GM21526 (cell line): ENCODE results near the gene ACSM5.
"Not testable (repeated sequence)": the region's sequence is repeated elsewhere in the genome, so short reads cannot be mapped to it uniquely, and the experiment has no call there.

Experiments
- ATAC-seq: cut with Tn5 transposase; IDR thresholded peaks from one replicate; pipeline ENCODE4 v1.9.1; 2021; ENCODE audit warnings: moderate library complexity; ENCODE audit not compliant: unreplicated experiment, low FRiP score

Gene ACSM5

GRCh38 chr16:20397468-20398074 lies 11.8 kb upstream of the ACSM5 start:
- no peak for ATAC-seq

GRCh38 chr16:20398603-20399002 lies 10.7 kb upstream of the ACSM5 start:
- ATAC-seq, result no peak

- ATAC-seq, result no peak
These were observed 10.1 kb upstream of the ACSM5 start for GRCh38 chr16:20399185-20399584.

DNA sequence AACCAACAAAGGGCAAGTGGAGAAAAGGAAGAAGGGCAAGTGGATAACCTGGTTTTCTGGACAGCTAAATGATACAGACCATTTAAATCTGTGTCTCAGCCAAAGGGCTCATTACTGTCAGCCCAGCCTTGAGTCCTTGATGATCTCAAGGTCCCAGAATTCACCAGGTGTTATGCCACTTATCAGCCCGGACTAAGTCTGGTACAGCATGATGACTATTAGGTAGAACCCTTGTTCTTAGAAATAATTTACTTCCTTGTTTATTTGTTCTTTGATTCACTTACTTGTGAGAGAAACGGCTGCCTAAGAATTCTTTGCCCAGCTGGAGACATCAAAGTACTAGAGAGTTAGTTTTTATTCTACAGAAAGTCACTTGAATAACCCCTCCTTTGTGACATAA lies 8.3 kb upstream of the ACSM5 start:
- no peak for ATAC-seq

- ATAC-seq, result no peak
These were observed 7.8 kb upstream of the ACSM5 start for GRCh38 chr16:20401475-20402016.

GRCh38 chr16:20402651-20403050 lies 6.7 kb upstream of the ACSM5 start:
- no peak for ATAC-seq

DNA sequence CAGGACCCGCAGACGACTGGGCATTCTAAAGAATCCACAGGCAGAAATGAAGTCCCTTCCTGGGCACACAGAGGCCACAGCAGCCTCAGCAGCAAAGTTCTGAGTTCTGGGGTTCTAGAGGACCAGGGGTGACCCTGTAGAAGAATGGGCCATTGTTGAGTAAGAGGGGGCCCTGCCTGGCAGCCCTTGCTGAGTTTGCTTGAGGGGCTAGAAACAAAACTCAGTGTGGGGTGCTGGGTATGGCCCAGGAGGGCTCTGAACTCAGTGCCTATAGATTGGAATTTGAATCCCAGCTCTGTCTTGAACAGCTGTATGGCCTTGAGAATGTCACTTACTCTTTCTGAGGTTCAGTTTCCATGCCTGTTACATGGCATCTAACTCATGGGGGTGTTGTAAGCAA lies 4.7 kb upstream of the ACSM5 start, which contains the start of gene PDILT:
PDILT (minus strand) TSS at position 101 of the 400 bp plus-strand sequence. CDS start 5,437 bp downstream, outside the sequence.
- ATAC-seq, result no peak

GRCh38 chr16:20410121-20410723 lies 888 bp downstream of the ACSM5 start:
- peak; percentile 77 for ATAC-seq

- no peak for ATAC-seq
These were observed 1.7 kb downstream of the ACSM5 start for GRCh38 chr16:20411055-20411454.

DNA sequence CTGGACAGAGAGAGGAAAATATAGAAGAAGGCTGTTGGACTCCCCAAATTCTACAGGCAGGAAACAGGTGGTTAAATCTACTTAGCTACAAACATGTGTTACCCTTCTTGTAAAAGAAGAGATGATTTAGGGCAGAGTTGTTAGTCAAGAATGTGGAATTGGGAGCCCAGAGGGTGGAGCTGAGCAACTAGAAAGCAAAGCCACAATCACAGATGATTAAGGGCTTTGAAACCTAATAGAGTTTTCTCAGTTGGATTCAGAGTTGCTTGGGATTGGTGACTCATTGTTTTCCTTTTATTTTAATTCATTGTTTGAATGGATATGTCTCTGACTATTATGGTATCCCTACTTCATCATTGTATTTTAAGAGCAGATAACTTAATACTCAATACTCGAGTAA lies 6.2 kb downstream of the ACSM5 start:
- no peak for ATAC-seq

DNA sequence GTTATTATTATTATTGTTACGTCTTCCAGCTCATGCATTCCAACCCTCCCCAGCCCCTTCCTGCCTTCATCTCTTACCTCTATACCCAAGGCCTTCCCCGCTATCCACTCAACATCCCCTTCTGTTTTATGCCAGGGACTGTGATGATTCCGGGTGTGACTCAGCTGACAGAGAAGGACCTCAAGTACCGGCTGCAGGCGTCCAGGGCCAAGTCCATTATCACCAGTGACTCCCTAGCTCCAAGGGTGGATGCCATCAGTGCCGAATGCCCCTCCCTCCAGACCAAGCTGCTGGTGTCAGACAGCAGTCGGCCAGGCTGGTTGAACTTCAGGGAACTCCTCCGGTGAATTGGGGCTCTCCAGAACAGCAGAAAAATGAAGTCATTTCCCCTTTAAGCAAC lies 9.8 kb downstream of the ACSM5 start:
- ATAC-seq, result not testable (repeated sequence)

- ATAC-seq, result not testable (repeated sequence)
These were observed 12.4 kb downstream of the ACSM5 start for GRCh38 chr16:20421748-20422147.

GRCh38 chr16:20423772-20424128 lies 14.4 kb downstream of the ACSM5 start:
- not testable (repeated sequence) for ATAC-seq

GRCh38 chr16:20424129-20424866 lies 15.0 kb downstream of the ACSM5 start:
- no peak for ATAC-seq

DNA sequence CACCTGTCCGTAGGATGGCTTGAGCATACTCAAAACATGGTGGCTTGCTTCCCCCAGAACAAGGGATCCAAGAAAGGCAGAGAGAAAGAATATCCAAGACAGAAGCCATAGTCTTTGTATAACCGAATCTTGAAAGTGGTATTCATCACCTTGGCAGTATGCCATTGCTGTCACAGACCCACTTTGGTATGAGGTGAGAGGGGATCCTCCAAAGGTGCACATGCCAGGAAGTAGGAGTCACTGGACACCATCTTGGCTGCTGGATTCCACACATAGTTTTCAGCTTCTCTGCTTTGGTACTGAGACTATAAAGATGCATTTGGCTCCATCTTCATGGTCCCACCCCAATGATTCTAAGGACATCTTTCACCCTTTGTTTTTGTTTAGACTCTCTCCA lies 18.1 kb downstream of the ACSM5 start:
- not testable (repeated sequence) for ATAC-seq

- ATAC-seq, result not testable (repeated sequence)
These were observed 20.2 kb downstream of the ACSM5 start for GRCh38 chr16:20429499-20429898.

GRCh38 chr16:20430480-20430879 lies 21.1 kb downstream of the ACSM5 start:
- ATAC-seq, result not testable (repeated sequence)

- no peak for ATAC-seq
These were observed 21.6 kb downstream of the ACSM5 start for GRCh38 chr16:20430948-20431347.

DNA sequence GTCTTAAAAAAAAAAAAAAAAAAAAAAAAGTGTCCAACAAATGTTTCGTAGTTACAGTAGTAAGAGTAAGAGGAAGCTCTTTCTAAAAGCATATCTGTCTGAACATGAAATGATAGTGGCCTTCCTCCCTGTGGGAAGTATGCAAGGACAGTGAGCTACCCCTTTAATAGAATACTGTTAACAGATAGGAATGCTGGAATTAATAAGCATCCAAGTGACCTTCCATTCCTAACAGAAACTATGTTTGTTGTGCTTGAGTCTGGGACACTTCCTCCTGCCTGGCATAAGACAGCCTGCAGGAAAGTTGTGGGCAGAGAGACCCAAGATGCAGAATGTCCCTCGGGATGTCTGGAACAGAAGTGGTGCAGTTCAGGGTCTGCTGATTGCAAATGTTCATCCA lies 29.6 kb downstream of the ACSM5 start:
- ATAC-seq, result not testable (repeated sequence)

DNA sequence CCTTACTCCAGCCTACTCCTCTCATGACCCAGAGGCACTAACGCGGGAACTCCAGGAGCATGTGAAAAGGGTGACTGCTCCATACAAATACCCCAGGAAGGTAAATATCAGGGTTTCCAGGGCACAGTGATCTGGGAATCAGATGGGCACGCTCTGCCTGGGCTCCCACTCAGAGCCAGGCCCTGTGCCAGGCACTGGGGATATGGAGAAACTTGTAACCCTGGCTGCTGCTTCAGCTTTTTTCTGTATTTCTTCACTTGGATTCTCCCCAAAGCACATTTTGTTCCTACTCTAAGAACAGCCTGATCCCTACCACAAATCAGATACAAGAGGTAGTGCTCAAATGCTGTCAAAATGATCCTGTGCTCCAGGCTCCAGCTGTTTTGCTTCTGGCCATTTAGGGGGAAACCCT lies 30.5 kb downstream of the ACSM5 start:
- not testable (repeated sequence) for ATAC-seq

- not testable (repeated sequence) for ATAC-seq
These were observed 31.4 kb downstream of the ACSM5 start for GRCh38 chr16:20440731-20441130.
